ENCODE measurements around the gene FAM3D.

GRCh38 chr3:58588030-58588614 lies 78.5 kb downstream of the FAM3D start:
- TF ChIP-seq CTCF (IDR thresholded peaks at IDR 0.05) (no peak), GATA3 (IDR thresholded peaks at IDR 0.05; ENCODE audit: borderline replicate concordance) (no peak), MAX (IDR thresholded peaks at IDR 0.05) (no peak), USF2 (IDR thresholded peaks at IDR 0.05) (no peak), MAFK (IDR thresholded peaks at IDR 0.05; ENCODE audit: partially characterized antibody) (no peak), CBX2 (IDR thresholded peaks at IDR 0.05; ENCODE audit: borderline replicate concordance, low read depth) (no peak), FOSB (CRISPR knock-in tag; IDR thresholded peaks at IDR 0.05) (no peak), RARB (CRISPR knock-in tag; IDR thresholded peaks at IDR 0.05) (no peak), CHD4 (IDR thresholded peaks at IDR 0.05; ENCODE audit: borderline replicate concordance) (no peak)

All from A549 (cell line).